Measurements from ENCODE around the gene COG3.

COG3 gene

DNA sequence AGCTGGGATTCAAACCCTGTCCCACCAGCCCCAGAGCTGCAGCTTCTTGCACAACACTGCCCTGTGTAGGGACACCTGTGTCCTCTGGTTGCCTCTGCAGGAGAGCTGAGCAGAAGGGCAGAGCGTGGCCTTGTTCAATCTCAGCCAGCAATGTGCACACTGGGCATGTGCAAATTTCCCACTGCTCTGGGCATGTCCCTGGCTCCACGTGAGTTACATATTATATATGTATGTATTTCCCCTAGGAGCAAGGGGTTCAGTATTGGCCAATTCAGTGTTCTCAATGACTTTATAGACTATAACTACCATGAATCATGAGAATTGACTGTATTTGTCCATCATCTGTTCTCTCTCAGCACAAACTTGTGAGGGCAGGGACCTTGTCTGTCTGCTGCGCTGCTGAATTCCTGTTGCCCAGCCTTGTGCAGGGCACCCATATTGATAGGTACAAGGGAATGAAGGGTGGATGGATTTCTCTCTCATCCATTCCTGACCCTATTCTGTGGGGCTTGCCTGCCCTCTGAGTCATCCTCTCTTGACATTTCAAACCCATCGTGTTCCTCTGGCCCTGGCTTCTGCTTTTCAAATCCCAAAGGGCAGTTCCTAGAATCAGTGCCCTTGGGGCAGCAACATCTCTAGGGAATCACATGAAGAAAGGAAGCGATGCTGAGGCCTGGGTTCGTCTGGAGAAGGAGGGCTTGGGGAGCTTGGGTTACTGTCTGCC, 81.1 kb downstream of the COG3 start:
- no peak for DNase-seq (ENCODE audit: low read depth in 2 of 2)

DNA sequence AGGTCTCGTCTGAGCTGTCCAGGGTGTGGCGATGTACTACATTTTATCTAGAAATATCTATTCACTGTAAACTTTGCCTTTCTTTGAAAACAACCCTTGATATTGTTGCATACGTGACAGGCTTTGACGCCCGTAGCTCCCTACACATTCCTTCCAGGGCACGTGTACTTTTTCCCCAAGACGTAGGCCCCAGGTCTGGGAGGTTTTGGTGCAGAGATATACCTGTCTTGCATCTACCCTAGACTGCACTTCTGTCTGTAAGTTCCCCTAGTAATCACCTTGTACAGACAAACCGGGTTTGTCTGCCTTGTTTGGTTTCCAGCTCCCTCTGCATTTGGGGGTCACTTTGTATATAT, 81.6 kb downstream of the COG3 start:
- DNase-seq (ENCODE audit: low read depth in 2 of 2), result no peak

DNA sequence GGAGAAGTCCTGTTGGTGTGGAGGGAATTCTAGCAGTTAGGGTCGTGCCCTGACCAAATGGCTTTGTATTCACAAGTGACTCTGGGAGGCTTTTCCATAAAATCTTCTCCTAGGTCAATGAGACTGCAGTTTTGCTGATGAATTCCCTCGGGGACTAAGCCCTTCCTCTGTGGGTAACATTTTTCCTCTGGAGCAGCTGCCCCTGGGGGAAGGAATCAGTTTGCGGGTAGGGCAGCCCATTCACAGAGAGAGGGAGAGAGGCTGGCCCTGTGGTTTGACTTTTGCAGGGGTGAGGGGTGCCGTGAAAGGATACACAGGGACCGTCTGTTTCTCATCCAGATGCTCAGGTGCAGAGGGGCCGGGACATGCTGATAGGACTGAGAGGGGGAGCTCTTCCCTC, 83.5 kb downstream of the COG3 start:
- DNase-seq (ENCODE audit: low read depth in 2 of 2), result no peak

DNA sequence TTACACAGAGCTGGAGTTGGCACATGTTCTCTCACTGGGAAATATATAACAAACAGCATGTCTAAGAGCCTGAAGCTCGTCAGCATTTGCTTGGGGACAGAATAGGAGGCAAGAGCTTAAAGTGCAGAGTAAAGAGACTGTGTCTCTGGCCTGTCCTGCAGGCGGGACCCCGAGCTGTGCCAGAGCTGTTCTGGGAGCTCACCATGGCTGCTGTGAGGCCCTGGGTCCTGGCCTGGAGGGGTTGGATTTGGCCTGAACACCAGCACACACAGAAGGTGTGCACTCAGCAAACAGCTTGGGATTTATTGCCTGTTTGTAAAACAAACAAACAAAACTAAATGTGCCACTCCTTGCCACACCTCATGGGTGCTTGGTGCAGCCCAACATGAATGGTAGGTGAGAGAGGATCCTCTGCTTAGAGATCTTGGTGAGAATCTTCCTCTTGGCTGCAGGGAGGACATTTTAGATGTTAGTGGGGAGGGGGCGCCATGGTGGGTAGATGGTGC, 89.9 kb downstream of the COG3 start:
- DNase-seq (ENCODE audit: low read depth in 2 of 2), result no peak

GRCh38 chr13:45564133-45564776, 99.5 kb downstream of the COG3 start:
- DNase-seq (ENCODE audit: low read depth in 2 of 2), result no peak

DNA sequence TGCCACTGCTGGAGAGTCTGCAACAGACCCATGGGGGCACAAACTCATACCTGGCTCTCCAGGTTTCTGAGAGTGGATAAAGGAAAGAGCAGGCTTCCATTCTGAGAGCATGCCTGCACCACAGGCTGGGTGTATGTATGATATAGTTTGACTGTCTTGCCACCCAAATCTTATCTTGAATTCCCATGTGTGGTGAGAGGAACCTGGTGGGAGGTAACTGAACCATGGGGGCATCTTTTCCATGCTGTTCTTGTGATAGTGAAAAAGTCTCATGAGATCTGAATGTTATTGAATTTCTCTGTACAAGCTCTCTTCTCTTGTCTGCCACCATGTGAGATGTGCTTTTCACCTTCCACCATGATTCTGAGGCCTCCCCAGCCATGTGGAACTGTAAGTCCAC, 100.6 kb downstream of the COG3 start:
- no peak for DNase-seq (ENCODE audit: low read depth in 2 of 2)

GRCh38 chr13:45575146-45575829, 110.5 kb downstream of the COG3 start:
- no peak for DNase-seq (ENCODE audit: low read depth in 2 of 2)

GRCh38 chr13:45575830-45576180, 111.1 kb downstream of the COG3 start:
- no peak for DNase-seq (ENCODE audit: low read depth in 2 of 2)

GRCh38 chr13:45576466-45576865, 111.7 kb downstream of the COG3 start:
- no peak for DNase-seq (ENCODE audit: low read depth in 2 of 2)

GRCh38 chr13:45582408-45583076, 117.8 kb downstream of the COG3 start:
- DNase-seq (ENCODE audit: low read depth in 2 of 2), result no peak

GRCh38 chr13:45584816-45585215, 120.1 kb downstream of the COG3 start:
- no peak for DNase-seq (ENCODE audit: low read depth in 2 of 2)

Measured in activated CD4-positive, alpha-beta T cell treated with anti-CD3 and anti-CD28 coated beads for 24 hours (primary cell).